Measurements from ENCODE around the gene PCP2. TPM values are rescaled to one million over a fixed set of nuclear protein-coding genes. Genes with fewer than 3 reads are reported as not detected.

PCP2 gene
- total and polyA plus RNA-seq, 2 of the 8 experiments (the other 6 are each of a cell fraction or from before 2014, with no cell fraction given) = not detected

- Histone ChIP-seq H3K4me2 (ENCODE audit: insufficient read depth in 1 of 2, low read depth in 2 of 2, low read length in 2 of 2) (no peak overlapping the region), H3K56ac (replicated peaks; ENCODE audit: insufficient read length, low read depth, low read length) (no peak overlapping the region), H3K9me3 (ENCODE audit: insufficient read depth in 2 of 2, low read depth in 1 of 2, low read length in 1 of 2) (no peaks in the 10 kb centered on the region; a peak in 1 of 4 replicates), H3K4me1 (replicated peaks in 1 of 4; ENCODE audit: control insufficient read depth in 3 of 4, insufficient read depth in 4 of 4, low read length in 3 of 4) (peaks cover 0 to 9% (median under 1%) of the 10 kb centered on the region in 4 experiments; a peak in 3 of 7 replicates), H4K20me1 (replicated peaks in 1 of 2; ENCODE audit: control insufficient read depth in 1 of 2, insufficient read depth in 2 of 2, low read length in 2 of 2) (peaks cover 0 to 18% of the 10 kb centered on the region in 2 experiments), H3K23me2 (ENCODE audit: low read depth, low read length) (peaks cover 5% of the 10 kb centered on the region; the same call in 1 of the 2 replicates), H2AFZ (ENCODE audit: low read length) (no peak overlapping the region), H2BK20ac (ENCODE audit: low read length) (no peak overlapping the region), H3K4ac (replicated peaks; ENCODE audit: insufficient read length, low read depth, low read length) (no peak overlapping the region), H3K4me3 (ENCODE audit: extremely low read depth in 1 of 4, insufficient read depth in 2 of 4, low read depth in 3 of 4, low read length in 4 of 4) (no peak overlapping the region), H2BK5ac (ENCODE audit: low read depth, low read length) (no peak overlapping the region), H3K27me3 (replicated peaks in 1 of 4; ENCODE audit: control insufficient read depth in 3 of 4, extremely low read depth in 1 of 4, insufficient read depth in 3 of 4, low read length in 3 of 4) (peaks cover 0 to 2% (median under 1%) of the 10 kb centered on the region in 4 experiments; a peak in 4 of 7 replicates), H4K5ac (ENCODE audit: insufficient read length, low read depth, low read length) (no peak overlapping the region), H3K14ac (ENCODE audit: insufficient read length) (no peak overlapping the region), H4K91ac (replicated peaks; ENCODE audit: insufficient read length, low read length) (no peak overlapping the region), H3K79me2 (ENCODE audit: control insufficient read depth in 1 of 2, insufficient read depth in 2 of 2, low read length in 2 of 2) (peaks cover 0 to 3% of the 10 kb centered on the region in 2 experiments; a peak in 1 of 4 replicates), H3K23ac (ENCODE audit: insufficient read length) (no peak overlapping the region), H3K79me1 (ENCODE audit: low read depth, low read length) (no peaks in the 10 kb centered on the region; the same call in 1 of the 2 replicates), H2BK15ac (ENCODE audit: low read length) (no peak overlapping the region), H3K36me3 (ENCODE audit: control insufficient read depth in 2 of 4, insufficient read depth in 4 of 4, low read length in 3 of 4) (peaks cover 0 to 6% (median 0%) of the 10 kb centered on the region in 4 experiments; a peak in 2 of 8 replicates), H2BK12ac (ENCODE audit: low read depth, low read length) (no peak overlapping the region), H3K18ac (ENCODE audit: extremely low read depth, low read length) (no peak overlapping the region), H3K27ac (ENCODE audit: low read depth, low read length) (no peak overlapping the region), H2AK5ac (ENCODE audit: low read depth, low read length) (0 out of 2 replicates have a peak overlapping the region, but pooled peaks have one; percentile 24), H4K8ac (ENCODE audit: extremely low read depth, insufficient read depth, low read length) (no peak overlapping the region), H3K9ac (replicated peaks in 1 of 4; ENCODE audit: extremely low read depth in 1 of 4, low read depth in 3 of 4, low read length in 3 of 4) (no peak overlapping the region), H2BK120ac (replicated peaks; ENCODE audit: low read depth, low read length) (no peak overlapping the region)
- POLR2A ChIA-PET (ENCODE audit: partially characterized antibody) = interaction anchor here (0.6 to 2.3 kb wide), 9 partner anchors 9 to 187 kb away, joined by 3 to 11 read pairs (median 3); partner anchors contain the start of genes CAMSAP3, PET100, TRAPPC5 and XAB2
- peak in 1 of 2 experiments; percentile 63 for DNase-seq (ENCODE audit: low read depth in 1 of 2, low spot score in 2 of 2)
- CTCF ChIA-PET (ENCODE audit: partially characterized antibody) = interaction anchor here (0.6 to 2.1 kb wide), 27 partner anchors 9 to 216 kb away, joined by 3 to 11 read pairs (median 4); partner anchors contain the start of genes PET100, RETN, TRAPPC5 and XAB2
- no peak for FAIRE-seq
- WGBS, 2 experiments (ENCODE audit: extremely low coverage in 1 of 2, insufficient coverage in 1 of 2, insufficient read length in 1 of 2, insufficient replicate concordance in 2 of 2, low coverage in 1 of 2, low lambda C conversion rate in 2 of 2, missing lambda C conversion rate in 1 of 2) = 88% methylated on average over 32 of the region's 43 CpGs; no CpG with 5 or more reads in 1 of the 2 experiments
- TF ChIP-seq CBX8 (IDR thresholded peaks at IDR 0.05; ENCODE audit: borderline replicate concordance, low read depth, low read length) (no peak), TBP (IDR thresholded peaks at IDR 0.05; ENCODE audit: low read depth, low read length) (no peak), SIN3A (conservative IDR thresholded peaks at IDR 0.05 in 1 of 2, IDR thresholded peaks at IDR 0.05 in 1 of 2; ENCODE audit: low read depth in 1 of 2, low read length in 2 of 2) (no peak), POLR2A (IDR thresholded peaks at IDR 0.05; ENCODE audit: control extremely low read depth in 1 of 2, low read depth in 2 of 2, low read length in 2 of 2) (no peak), TAF7 (optimal IDR thresholded peaks at IDR 0.05; ENCODE audit: borderline replicate concordance, low read depth, low read length) (no peak), KDM5A (IDR thresholded peaks at IDR 0.05; ENCODE audit: low read length) (no peak), RNF2 (IDR thresholded peaks at IDR 0.05; ENCODE audit: borderline replicate concordance, low read depth, low read length, missing control alignments, poor library complexity, severe bottlenecking) (no peak), CHD2 (IDR thresholded peaks at IDR 0.05; ENCODE audit: low read length) (no peak), MAFK (IDR thresholded peaks at IDR 0.05; ENCODE audit: low read depth, low read length) (no peak), TEAD4 (IDR thresholded peaks at IDR 0.05; ENCODE audit: low read depth, low read length) (no peak)
These were observed 8.1 kb upstream of the PCP2 start for GRCh38 chr19:7641290-7642276.
